Smooth muscle cell of the brain vasculature (primary cell): ENCODE measurements around the gene MLX.
A peak's percentile ranks its signal among the peaks of the same experiment; 100 is the strongest.

Experiments
- DNase-seq: peaks from one replicate; pipeline ENCODE4 v3.0.0-alpha.2; 2012; ENCODE audit warnings: low read depth, low spot score

The MLX gene, protein sequence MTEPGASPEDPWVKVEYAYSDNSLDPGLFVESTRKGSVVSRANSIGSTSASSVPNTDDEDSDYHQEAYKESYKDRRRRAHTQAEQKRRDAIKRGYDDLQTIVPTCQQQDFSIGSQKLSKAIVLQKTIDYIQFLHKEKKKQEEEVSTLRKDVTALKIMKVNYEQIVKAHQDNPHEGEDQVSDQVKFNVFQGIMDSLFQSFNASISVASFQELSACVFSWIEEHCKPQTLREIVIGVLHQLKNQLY

DNA sequence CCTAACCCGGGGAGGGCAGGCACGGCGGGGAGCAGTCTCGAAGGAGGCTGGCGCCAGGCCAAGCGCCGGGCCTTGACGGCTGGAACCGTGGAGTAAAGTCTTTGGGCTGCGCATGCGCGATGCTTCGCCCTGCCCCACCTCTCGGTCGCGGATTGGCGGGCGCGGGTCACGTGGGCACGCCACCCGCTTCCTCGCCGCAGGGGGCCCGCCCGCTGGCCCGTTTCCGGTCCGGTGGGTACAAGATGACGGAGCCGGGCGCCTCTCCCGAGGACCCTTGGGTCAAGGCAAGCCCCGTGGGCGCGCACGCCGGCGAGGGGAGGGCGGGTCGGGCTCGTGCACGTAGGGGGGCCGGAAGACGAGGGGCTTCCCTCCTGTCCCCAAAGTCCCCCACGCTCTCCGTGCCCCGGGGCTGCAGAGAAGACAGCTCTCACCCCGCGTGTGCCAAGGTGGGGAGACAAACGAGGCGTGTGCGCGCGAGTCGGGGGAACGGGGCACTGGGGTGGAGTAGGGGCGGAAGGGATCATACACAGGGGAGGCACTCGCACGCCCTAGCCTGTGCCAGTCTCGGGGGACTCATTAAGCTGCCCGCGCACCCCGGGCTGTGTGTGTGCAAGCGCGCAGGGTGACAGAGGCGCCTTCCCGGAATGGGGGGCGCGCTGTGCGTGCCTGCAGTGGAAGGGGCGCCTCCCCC lies at the start of gene MLX:
TSS of gene MLX (plus strand) at position 218 of the 691 bp plus-strand sequence. CDS start at position 243, 25 bp downstream.
- DNase-seq, result peak; percentile 76

DNA sequence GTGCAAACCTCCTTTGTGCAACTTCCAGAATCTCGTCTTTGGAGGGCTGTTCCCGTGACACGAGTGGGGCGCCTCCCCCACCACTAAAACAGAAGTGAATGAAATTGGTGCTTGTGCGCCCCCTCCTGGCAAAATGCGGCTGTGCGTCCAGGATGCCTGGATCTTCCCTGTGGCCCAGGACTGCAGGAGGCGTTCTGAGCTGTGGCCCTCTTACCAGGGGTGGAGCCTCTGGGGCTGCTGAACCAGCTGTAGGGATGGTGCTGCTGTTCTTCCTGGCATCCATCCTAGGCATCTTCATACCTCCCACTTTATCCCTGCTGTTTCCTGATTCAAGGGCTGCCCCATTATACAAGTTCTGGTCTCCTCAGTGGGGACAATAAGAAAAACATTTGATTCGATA lies 49.4 kb upstream of the MLX start:
- DNase-seq, result no peak

DNA sequence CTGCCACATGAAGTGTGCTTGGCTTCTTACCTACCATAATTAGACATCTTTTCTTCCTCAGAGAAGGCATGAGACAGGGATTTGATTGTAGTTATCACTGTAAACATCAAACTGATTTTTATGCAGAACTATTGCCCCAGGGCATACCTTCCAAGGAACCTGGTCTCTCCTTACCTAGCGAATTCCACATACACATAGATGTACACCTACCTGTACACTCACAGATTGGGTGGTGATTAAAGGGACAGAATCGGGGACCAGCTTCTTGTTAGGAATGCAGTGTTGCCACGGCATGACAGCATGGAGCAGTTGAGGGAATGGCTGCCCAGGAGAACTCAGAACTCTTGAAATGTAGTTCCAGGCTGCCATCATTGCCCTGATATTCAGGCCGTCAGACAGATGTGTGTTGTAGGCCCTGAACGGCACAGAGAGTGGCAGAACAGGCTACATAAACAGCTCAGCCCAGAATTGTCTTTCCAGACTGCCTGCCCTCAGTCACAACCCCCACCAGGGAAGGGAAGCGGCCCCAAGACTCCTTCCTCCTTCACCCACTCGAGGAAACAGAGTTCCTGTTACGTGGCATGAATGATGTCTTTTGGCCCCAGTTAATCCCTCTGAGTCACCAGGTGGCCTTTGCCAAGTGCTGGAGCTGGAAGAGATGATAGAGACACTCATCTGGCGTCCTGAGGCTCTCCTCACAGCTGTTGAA lies 48.7 kb upstream of the MLX start:
- DNase-seq, result no peak

DNA sequence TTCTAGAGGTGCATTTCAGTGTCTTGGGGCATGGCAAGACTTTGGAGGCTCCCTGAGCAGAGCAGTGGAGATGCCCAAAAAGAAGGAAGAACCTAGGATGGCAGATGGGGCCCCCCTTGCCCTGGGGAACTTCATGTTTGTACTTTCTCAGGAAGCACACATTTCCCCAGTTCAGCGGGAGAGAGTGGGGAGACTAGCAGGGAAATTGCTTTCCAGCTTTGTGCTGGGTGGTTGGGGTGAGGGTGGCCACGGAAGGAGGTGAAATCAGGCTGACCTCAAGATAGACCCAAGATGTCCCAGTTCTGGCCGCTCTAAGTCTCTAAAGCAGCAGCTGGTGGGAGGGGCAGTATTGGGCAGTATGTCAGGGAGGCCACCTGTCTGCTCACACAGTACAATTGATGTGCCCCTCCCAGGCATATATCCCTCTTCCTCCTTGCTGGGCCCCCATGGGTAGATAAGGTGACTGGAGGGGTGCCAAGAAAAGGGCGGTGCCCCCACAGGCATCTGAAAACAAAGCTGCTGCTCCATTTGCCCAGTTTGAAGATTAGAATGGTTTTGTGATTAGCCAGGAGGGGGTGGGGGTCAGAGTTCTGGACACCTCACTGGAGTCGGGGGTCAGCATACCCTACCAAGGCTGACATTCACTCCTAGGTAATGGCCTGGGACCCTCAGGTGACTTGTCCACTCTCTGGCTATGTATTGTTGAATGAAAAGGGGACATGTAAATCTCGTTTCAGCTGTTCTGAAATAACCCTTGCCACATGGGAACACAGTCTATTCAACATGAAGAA lies 48.0 kb upstream of the MLX start:
- no peak for DNase-seq

DNA sequence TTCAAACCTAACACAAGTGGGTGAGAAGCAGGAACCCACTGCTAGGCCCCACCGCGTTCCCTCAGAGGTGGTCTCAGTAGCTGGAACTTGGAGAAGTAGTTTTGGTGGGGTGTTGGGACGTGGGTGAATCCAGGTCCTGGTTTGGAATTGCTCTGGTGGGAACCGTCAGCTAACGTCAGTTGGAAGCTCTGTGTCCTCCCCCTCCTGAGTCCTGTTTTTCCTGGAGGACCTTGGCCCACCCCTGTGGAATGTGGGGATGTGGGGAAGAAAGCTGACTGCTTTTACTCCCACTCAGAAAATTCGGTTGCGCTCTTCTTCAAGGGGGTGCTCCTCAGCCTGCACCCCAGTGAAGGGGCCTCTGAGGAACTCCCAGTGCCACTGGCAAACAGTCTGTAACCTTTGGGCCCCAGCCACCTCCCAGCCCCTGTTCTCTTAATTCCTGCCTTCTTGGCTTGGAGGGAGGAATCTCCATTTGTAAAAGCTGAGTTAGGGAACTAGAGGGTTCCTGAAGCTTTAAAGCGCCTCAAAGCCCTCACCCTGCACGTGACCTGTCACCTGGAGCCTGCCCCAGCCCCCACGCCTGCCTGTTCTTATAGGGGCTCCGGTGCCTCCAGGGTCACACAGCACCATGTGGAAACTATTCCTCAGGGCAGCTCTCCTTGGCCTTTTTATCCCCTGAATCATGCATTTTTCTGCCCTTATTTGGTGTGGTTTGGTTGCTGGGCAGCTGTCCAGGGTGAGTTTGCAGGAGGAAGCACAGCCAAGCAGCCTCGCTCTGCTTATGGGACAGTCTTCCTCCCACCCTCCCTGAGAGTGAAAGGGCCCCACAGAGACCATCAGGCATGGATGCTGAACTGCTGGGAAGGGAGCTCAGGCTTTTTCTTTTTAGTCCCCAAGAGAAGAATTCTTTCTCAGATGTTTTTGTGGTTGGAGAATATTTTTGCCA lies 47.1 kb upstream of the MLX start:
- DNase-seq, result peak; percentile 94

DNA sequence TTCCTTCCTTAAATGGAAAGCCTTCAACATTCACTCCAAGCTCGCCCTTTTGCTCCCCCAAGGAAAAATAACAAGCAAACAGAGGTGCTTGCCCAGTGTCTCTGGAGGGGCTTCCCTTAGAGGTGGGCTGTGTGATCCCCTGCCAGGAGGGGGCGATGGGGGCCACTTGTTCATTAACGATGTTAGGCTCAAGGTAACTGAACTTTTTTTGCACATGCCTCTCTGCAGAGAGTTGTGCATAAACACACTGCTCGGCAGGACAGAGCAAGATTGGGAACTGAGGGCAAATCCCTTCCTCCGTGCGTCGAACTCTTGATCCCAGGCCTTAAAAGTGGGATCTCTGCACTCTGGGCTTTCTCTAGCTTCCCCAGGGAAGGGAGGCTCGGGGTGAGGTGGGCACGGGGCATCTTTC lies 46.4 kb upstream of the MLX start:
- DNase-seq, result no peak

DNA sequence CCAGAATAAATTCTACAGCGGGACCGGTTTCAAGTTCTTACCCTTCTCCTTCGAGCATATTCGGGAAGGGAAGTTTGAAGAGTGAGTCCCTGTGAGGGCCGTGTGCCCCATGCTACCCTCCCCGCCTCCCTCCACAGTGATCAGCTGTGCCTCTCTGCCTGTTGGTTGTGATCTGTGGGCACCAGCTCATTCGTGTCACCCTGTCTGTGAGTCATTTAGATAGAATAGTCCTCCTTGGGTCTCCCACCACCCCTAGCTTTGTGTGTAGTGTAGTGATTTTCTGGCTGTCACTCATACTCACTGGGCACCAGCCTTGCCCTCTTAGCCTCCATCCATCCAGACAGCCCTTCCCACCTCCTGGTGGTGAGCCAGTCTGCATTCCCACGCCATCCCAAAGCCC lies 45.9 kb upstream of the MLX start:
- no peak for DNase-seq

DNA sequence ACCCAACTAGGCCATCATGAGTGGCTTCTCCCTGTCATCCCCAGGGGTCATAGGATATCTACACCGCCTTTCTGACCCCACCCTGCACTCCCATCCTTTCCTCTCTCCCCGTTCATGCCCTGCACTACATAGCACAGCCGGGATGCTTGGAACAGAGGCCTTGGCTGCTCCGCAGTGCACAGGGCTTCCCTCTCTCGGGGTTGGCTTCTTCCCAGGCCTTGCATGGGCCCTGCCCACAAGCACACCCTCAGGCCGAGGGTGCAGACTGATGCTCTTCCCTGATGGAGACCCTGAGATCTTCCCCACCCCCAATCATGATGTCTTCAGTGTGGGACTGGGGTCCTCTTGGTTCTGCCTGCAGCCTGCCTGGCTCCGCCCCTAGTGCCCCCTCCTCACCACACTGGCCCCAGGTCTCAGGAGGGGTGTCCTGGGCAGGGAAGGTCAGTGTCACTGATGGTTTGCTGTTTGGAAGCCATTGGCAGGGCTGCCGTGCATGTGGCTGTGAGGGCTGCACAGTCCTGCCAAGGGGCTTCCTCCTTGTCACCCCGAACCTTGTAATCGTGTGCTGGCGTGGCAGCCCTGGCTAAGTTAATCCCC lies 45.1 kb upstream of the MLX start:
- DNase-seq, result no peak

DNA sequence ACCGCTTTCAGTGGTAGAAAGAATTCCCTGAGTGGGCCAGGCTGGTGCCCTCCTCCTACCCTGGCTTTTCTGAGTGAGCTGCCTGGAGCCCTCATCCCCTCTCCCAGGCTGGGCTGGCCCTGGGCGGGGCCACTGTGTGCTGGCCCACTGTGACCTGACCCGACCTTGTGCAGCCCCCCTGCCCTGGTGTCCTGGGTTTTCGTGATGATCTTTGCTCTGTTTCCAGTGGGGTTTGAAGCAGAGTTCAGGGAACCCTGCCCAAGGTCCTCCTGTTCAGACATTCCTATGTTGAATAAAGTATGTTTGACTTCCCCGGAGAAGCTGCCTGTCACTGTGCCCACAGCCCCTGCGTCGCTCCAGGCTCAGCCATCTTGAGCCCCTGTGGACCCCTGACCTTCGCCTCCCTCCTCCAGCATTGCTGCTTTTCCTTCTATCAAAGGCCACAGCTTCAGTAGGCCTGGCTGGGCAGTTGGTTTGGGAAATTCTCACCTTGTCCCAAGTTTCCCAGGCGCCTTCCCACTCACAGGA lies 44.6 kb upstream of the MLX start:
- no peak for DNase-seq

DNA sequence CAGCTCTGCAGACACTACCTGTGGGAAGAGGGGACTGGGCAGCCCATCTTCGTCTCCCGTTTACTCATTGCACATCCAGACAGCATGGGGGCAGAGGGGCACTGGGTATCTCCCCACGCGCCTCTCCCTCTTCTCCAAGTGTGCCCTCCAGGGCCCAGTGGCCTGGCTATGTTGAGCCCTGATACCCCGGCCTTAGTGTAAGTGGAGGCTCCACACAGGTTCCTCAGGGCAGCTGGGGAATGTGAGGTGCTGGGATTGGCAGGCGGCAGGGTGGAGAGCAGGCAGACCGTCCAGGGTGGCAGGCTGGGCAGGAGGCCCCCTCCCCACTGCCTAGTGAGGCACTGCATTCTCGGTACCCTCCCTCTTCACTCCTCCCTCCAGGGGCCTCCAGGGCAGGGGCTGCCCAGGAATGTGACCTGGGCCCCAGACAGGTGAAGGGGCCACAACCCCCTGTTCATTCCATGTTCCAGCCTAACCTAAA lies 44.1 kb upstream of the MLX start:
- no peak for DNase-seq

DNA sequence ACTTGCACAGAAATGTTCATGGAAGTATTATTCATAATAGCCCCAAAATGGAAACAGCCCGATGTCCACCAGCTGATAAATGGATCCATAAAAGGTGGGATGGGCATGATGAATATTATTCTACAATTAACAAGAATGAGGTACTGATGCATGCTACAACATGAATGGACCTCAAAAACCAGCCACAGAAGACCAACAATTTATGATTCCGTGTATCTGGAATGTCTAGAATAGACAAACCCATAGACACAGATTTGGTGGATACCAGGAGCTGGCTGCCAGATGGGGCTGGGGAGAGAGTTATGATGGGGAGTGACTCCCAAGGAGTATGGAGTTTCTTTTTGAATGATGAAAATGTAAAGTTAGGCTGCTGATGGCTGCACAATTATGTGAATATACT lies 41.7 kb upstream of the MLX start:
- DNase-seq, result no peak

DNA sequence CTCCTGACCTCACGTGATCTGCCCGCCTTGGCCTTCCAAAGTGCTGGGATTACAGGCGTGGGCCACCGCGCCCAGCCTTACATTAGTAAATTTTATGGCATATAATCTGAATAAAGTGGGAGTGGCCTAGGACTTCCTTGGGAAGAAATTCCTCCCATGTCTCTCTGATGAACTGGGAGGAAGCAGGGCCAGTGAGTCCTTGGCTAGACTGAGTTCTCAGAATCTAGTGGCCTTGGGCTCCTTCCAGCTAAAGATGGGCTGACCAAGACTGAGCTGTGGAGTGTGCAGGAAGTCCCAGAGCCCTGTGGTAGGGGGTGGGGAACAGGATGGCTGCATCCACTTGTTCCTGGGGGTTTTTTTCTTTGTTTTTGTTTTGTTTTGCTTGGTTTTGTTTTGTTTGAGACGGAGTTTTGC lies 40.9 kb upstream of the MLX start:
- no peak for DNase-seq

DNA sequence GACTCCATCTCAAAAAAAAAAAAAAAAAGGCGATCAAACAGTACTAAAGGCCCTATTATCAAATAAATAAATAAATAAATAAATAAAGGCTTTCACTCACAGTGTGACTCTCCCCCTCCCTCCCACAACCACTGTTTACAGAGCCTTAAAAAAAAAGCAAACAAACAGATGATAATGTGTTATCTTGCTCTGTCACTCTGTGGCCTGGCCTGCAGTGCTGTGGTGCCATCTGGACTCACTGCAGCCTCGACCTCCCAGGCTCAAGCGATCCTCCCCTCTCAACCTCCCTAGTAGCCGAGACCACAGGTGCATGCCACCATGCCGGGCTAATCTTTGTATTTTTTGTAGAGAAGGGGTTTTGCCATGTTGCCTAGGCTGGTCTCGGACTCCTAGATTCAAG lies 39.0 kb upstream of the MLX start:
- DNase-seq, result no peak

DNA sequence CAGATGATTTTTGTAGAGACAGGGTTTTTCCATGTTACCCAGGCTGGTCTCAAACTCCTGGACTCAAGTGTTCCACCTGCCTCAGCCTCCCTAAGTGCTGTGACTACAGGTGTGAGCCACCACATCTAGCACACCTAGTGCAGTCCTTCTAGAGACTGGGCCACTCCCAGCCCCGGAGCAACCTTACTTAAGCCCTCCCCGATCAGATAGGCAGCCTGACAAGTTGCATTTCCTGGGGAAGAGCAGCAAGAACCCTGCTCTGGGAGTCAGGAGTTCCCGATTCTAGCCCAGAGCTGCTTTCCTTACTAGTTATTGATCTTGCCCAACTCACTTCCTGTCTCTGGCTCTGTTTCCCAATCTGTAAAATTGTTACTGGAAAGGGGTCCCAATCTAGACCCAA lies 37.8 kb upstream of the MLX start:
- no peak for DNase-seq

DNA sequence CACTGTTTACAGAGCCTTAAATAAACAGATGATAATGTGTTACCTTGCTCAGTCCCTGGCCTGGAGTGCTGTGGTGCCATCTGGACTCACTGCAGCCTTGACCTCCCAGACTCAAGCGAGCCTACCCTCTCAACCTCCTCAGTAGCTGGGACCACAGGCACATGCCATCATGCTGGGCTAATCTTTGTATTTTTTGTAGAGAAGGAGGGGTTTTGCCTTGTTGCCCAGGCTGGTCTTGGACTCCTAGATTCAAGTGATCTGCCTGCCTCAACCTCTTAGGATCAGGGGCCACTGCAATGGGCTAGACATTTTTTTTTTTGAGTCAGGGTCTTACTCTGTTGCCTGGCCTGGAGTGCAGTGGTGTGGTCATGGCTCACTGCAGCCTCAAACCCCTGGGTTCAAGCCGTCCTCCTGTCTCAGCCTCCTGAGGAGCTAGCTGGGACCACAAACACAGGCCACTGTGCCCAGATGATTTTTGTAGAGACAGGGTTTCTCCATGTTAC lies 35.9 kb upstream of the MLX start:
- DNase-seq, result no peak

DNA sequence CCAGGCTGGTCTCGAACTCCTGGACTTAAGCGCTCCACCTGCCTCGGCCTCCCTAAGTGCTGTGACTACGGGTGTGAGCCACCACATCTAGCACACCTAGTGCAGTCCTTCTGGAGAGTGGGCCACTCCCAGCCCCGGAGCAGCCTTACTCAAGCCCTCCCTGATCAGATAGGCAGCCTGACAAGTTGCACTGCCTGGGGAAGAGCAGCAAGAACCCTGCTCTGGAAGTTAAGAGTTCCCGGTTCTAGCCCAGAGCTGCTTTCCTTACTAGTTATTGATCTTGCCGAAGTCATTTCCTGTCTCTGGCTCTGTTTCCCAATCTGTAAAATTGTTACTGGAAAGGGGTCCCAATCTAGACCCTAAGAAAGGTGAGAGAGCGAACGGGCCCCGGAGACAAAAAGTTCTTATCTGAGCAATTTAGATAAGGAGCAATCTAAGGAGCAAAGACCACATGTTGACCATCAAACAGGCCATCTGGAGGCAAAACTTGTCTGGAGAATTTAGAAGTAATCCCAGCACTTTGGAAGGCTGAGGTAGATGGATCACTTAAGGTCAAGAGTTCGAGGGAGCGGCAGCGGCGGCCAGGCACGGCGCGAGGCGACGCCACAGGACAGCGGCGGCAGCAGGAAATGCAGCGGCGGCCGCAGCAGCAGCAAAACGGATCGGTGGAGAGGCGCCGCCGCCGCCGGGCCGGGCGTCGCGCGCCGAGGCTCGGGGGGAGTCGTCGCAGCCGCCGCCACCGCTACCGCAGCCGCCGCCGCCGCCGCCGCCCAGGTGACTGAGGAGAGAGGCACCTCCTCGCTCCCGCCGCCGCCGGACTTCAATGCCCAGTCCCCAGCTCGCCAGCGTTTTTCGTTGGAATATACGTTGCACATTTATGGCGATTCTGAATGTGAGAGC lies 35.2 kb upstream of the MLX start:
- DNase-seq, result no peak

DNA sequence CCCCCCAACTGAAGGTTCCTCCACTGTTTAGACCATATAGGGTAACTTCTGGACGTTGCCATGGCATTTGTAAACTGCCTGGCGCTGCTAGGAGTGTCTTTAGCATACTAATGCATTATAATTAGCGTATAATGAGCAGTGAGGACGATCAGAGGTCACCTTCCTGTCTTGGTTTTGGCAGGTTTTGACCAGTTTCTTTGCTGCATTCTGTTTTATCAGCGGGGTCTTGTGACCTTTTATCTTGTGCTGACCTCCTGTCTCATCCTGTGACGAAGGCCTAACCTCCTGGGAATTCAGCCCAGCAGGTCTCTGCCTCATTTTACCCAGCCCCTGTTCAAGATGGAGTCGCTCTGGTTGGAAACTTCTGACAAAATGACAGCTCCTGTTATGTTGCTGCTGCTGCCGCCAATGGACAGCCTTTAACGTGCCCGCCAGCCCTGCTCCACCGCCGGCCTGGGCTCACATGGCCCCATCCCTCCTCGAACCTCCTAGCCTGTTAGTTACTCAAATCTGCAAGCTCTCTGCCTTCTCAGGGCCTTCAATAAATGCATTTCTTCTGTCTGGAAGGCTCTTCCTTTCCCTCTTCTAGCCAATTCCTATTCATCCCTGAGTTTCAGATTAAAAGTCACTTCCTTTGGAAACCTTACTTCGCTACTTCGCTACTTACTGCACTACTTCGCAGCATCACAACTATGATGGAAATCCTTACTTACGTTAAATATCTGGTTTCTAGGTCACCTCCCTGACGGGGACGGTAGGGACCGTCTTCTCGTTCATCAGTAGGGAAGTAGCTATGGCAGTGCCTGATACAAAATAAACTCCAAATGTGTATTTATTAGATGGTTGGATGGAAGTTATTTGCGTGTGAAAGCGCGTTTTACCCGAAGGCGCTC lies 31.5 kb upstream of the MLX start:
- no peak for DNase-seq

DNA sequence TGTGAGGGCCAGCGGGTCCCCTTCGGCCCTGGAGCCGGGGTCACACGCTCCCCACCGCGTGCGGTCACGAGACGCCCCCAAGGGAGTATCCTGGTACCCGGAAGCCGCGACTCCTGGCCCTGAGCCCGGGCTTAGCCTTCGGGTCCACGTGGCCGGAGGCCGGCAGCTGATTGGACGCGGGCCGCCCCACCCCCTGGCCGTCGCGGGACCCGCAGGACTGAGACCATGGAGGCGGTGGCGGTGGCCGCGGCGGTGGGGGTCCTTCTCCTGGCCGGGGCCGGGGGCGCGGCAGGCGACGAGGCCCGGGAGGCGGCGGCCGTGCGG lies 30.9 kb upstream of the MLX start, which contains the start of gene NAGLU:
TSS of gene NAGLU (plus strand) at position 194 of the 324 bp plus-strand sequence. CDS start at position 226, 32 bp downstream.
- DNase-seq, result no peak
